Stimulated activated CD4-positive, alpha-beta T cell treated with anti-CD3 and anti-CD28 coated beads, Interleukin-4, amount 100 ng/mL, for 48 hours (primary cell): ENCODE data around the gene SPAG16.
"Not testable (repeated sequence)": the region's sequence is repeated elsewhere in the genome, so short reads cannot be mapped to it uniquely, and the experiment has no call there.

Experiments used
- DNase-seq, 2 donors: peaks; one replicate each; pipeline ENCODE4 v3.0.0-alpha.2; 2020; ENCODE audit warnings: low read depth in 2 of 2

The SPAG16 gene

DNA sequence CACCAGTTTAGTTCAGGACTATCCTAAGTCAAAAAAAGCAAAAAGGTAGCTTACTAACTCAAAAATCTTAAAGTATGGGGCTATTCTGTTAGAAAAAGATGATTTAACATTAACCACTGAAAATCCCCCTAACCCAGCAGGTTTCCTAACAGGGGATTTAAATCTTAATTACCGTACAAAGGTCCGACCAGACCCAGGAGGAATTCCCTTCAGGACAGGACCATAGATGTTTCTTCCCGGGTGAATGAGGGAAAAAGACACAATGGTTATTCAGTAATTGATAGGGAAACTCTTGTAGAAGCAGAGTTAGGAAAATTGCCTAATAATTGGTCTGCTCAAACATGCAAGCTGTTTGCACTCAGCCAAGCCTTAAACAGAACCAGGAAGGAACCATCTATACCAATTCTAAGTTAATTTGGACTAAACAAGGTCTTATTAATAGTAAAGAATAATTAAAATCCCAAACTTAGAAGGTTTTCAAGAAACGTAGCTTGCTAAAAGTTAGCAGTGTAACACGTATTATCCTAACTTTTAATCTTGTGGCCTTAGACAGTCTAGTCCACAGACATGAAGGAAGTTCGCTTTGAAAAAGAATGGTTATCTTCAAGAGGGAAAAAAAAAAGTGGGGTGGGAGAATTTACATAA, 124.3 kb downstream of the SPAG16 start:
- DNase-seq, result not testable (repeated sequence)

GRCh38 chr2:213410687-213411086, 126.4 kb downstream of the SPAG16 start:
- DNase-seq, result not testable (repeated sequence)

GRCh38 chr2:213411582-213412289, 127.5 kb downstream of the SPAG16 start:
- DNase-seq, result no peak

GRCh38 chr2:213415093-213415492, 130.8 kb downstream of the SPAG16 start:
- DNase-seq, result no peak

GRCh38 chr2:213416832-213417231, 132.6 kb downstream of the SPAG16 start:
- no peak for DNase-seq

DNA sequence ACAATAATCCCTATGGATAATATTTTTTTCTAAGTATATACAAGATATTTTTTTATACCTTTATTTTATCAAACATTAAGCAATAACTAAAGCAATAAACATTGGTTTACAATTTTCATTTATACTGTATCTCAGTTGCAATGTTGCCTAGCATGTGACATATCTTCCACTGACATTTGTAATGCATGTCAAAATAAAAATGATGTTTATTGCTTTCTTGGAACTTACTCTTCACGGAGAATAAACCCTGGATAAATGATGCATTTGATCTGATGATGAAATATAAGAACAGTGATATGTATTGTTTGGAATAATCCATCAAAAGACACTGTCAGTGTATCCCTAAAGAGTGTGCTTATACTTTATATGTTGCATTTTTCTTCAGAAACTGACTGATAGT, 135.7 kb downstream of the SPAG16 start:
- DNase-seq, result no peak

GRCh38 chr2:213420828-213421385, 136.6 kb downstream of the SPAG16 start:
- no peak for DNase-seq

GRCh38 chr2:213422211-213422610, 137.9 kb downstream of the SPAG16 start:
- no peak for DNase-seq

GRCh38 chr2:213425618-213426017, 141.4 kb downstream of the SPAG16 start:
- no peak for DNase-seq

DNA sequence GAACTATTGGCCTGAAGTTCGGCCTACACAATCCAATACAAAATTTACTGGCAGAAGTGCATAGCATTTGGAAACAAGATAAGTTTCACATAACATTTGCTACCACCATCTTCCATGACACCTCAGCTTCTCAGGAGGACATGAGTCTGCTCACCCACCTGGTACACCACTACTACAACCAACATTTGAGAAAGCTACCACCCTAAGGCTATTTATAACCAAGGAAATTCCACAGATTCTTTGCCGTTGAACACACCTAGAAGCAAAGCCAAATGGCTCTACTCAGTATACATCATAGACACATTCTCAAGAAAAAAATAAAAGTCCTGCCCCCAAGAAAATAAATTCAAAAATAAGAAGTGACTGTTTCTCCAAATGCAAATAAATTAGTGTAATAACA, 145.3 kb downstream of the SPAG16 start:
- no peak for DNase-seq

- DNase-seq, result no peak
Measured at GRCh38 chr2:213443921-213444320, 159.7 kb downstream of the SPAG16 start.

- DNase-seq, result no peak
Measured at GRCh38 chr2:213451542-213452239, 167.4 kb downstream of the SPAG16 start.

- DNase-seq, result no peak
Measured at GRCh38 chr2:213455316-213456008, 171.2 kb downstream of the SPAG16 start.

DNA sequence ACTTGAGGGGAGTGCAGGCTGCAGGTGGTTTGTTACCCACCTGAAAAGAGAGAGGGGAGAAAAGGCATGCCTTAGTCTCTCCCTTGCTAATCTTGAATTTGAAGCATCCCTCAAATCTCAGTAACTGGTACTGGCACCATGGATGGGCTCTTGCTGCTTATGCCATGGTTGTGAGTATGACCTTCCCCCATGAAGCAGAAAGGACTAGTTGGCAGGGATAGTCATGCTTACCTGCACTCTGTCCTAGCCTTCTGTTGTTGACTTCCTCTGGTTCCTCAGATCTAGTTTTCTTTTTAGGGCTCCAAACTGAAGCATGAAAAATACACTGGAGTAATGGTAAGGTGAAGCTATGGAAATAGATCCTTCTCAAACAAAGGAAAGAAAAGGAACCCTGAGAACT, 191.2 kb downstream of the SPAG16 start:
- DNase-seq, result no peak

- DNase-seq, result no peak
Measured at GRCh38 chr2:213476641-213477040, 192.4 kb downstream of the SPAG16 start.

DNA sequence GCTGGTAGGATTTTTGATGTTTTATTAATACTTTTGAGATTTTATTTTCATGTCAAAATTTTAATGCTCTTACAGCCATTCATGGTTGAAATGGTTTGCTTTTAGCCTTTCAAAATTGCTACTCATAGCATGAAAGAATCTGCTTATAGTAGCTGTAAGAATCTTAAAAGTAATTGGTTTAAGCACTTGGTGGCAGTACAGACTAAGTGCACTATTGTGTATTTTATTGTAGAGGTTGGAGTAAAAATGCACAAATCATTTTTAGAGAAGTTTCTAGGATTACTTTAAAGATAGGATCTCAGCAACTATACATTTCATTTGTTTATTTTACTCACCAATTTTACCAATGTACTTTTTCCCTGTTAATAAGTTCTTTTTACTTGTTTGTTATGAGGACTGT, 205.8 kb downstream of the SPAG16 start:
- no peak for DNase-seq

DNA sequence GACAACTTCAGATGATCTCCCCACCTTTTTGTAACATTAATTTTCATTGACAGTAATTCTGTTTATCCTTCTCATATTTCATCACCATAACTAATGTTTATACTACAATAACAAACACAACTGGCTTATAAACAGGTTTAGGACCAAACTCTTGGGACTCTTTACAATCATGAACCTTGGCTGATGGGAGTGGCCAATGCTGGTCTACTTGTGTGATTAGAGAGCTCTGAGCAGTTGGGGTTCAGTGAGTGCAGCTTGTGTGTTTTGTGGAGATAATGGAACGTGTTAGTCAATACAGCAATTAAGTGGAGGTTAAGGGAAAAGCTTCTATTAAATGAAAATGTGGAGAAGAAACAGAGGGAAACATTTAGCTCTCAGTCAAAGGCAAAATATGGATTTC, 207.1 kb downstream of the SPAG16 start:
- no peak for DNase-seq

DNA sequence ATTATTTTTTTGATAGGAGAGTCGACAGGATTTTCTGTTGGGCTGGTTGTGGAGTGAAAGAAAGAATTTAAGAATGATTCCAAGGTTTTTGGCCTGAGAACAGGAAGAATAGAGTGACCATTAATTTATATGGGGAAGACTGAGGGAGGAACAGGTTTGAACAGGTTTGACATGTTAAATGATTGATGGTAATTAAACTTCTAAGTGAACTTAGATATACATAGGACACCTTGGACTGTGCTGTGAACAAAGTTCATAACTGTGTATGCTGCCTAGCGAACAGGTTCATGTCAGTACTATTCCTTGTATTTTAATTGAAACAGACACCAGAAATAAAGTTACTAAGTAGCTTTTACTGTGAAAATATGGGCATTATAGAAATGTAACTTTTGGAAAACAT, 212.0 kb downstream of the SPAG16 start:
- no peak for DNase-seq

- DNase-seq, result no peak
Measured at GRCh38 chr2:213500881-213501280, 216.6 kb downstream of the SPAG16 start.

GRCh38 chr2:213524164-213524563, 239.9 kb downstream of the SPAG16 start:
- DNase-seq, result no peak

- DNase-seq, result no peak
Measured at GRCh38 chr2:213537579-213537978, 253.3 kb downstream of the SPAG16 start.

DNA sequence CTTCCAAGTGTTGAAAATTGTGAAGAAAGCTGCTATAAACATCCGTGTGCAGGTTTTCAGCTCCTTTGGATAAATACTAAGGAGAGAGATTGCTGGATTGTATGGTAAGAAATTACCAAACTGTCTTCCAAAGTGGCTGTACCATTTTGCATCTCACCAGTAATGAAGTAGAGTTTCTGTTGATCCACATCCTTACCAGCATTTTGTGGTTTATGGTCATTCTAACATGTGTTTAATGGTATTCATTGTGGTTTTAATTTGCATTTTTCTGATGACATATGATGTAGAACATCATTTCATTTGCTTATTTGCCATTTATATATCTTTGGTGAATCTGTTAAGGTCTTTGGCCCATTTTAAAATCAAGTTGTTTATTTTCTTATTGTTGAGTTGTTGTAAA, 260.7 kb downstream of the SPAG16 start:
- DNase-seq, result no peak
